H1 (cell line): ENCODE measurements around the gene LRRC9. TPM values are rescaled to one million over a fixed set of nuclear protein-coding genes. Genes with fewer than 3 reads are reported as not detected.

Source experiments
- CTCF ChIA-PET: fragments of 300-600 bp; sonication (Branson Sonifier 250); formaldehyde crosslinking; loops from one replicate; lab custom pipeline; 2021; ENCODE audit not compliant: partially characterized antibody; lab: Charles Lee
- POLR2A ChIA-PET: fragments of 300-600 bp; sonication (Branson Sonifier 250); formaldehyde crosslinking; loops from one replicate; lab custom pipeline; 2021; ENCODE audit warnings: inconsistent platforms; ENCODE audit not compliant: partially characterized antibody; lab: Charles Lee
- DNase-seq, 2 experiments: peaks; one replicate each; pipeline versions ENCODE4 v3.0.0 to v3.0.0-alpha.2; 2010 to 2022; ENCODE audit warnings: low spot score in 2 of 2, low read depth in 1 of 2, mixed read lengths in 1 of 2
- FAIRE-seq: peaks from 2 replicates; lab custom pipeline; 2011; peaks lifted over from hg19 to GRCh38; lab: Jason Lieb, UNC
- H2AFZ ChIP-seq: 2 replicates; pipeline ENCODE4 v1.8.1; 2012; ENCODE audit warnings: low read length, inconsistent platforms
- H2AK5ac ChIP-seq: 2 replicates; pipeline ENCODE4 v1.6.1; 2013; ENCODE audit warnings: low read depth, low read length
- H2BK120ac ChIP-seq: replicated peaks from 2 replicates; pipeline ENCODE3; 2013; ENCODE audit warnings: low read depth, low read length, inconsistent platforms
- H2BK12ac ChIP-seq: 2 replicates; pipeline ENCODE4 v1.6.1; 2013; ENCODE audit warnings: low read depth, low read length
- H2BK15ac ChIP-seq: 2 replicates; pipeline ENCODE4 v1.6.1; 2013; ENCODE audit warnings: low read length
- H2BK20ac ChIP-seq: 2 replicates; pipeline ENCODE4 v1.6.1; 2013; ENCODE audit warnings: low read length
- H2BK5ac ChIP-seq: 2 replicates; pipeline ENCODE4 v1.6.1; 2013; ENCODE audit warnings: low read depth, low read length
- H3K14ac ChIP-seq: 2 replicates; pipeline ENCODE4 v1.6.1; 2013; ENCODE audit warnings: inconsistent platforms; ENCODE audit not compliant: insufficient read length
- H3K18ac ChIP-seq: 2 replicates; pipeline ENCODE4 v1.6.1; 2013; ENCODE audit warnings: low read length; ENCODE audit errors: extremely low read depth
- H3K23ac ChIP-seq: 2 replicates; pipeline ENCODE4 v1.6.1; 2013; ENCODE audit warnings: inconsistent platforms; ENCODE audit not compliant: insufficient read length
- H3K23me2 ChIP-seq: 2 replicates; pipeline ENCODE4 v1.6.1; 2013; ENCODE audit warnings: low read depth, low read length
- H3K27ac ChIP-seq: 2 replicates; pipeline ENCODE4 v1.6.1; 2011; ENCODE audit warnings: low read depth, low read length, inconsistent platforms
- H3K27me3 ChIP-seq, 4 experiments: replicated peaks in 1 of 4; 1 replicate in 1 of 4; 2 replicates in 3 of 4; pipeline versions ENCODE4 v1.6.1 to v1.8.1; 2011 to 2013; ENCODE audit warnings: low read length in 3 of 4, mild to moderate bottlenecking in 3 of 4, inconsistent platforms in 2 of 4, mixed read lengths in 2 of 4, moderate library complexity in 1 of 4; ENCODE audit not compliant: control insufficient read depth in 3 of 4, insufficient read depth in 3 of 4; ENCODE audit errors: extremely low read depth in 1 of 4
- H3K36me3 ChIP-seq, 4 experiments: 2 replicates each; pipeline versions ENCODE4 v1.6.1 to v1.8.1; 2011 to 2013; ENCODE audit warnings: mild to moderate bottlenecking in 4 of 4, low read length in 3 of 4, moderate library complexity in 2 of 4, control low read depth in 1 of 4, inconsistent platforms in 1 of 4; ENCODE audit not compliant: insufficient read depth in 4 of 4, control insufficient read depth in 2 of 4
- H3K4ac ChIP-seq: replicated peaks from 2 replicates; pipeline ENCODE3; 2013; ENCODE audit warnings: low read length, low read depth, mixed read lengths, inconsistent platforms; ENCODE audit not compliant: insufficient read length
- H3K4me1 ChIP-seq, 4 experiments: replicated peaks in 1 of 4; 1 replicate in 1 of 4; 2 replicates in 3 of 4; pipeline versions ENCODE4 v1.6.1 to v1.8.1; 2011 to 2013; ENCODE audit warnings: low read length in 3 of 4, inconsistent platforms in 2 of 4, mixed read lengths in 1 of 4; ENCODE audit not compliant: insufficient read depth in 4 of 4, control insufficient read depth in 3 of 4
- H3K4me2 ChIP-seq, 2 experiments: 2 replicates each; pipeline versions ENCODE4 v1.6.1 to v1.8.1; 2011 to 2013; ENCODE audit warnings: low read depth in 2 of 2, low read length in 2 of 2, control low read depth in 1 of 2, inconsistent platforms in 1 of 2, mild to moderate bottlenecking in 1 of 2; ENCODE audit not compliant: insufficient read depth in 1 of 2
- H3K4me3 ChIP-seq, 4 experiments: fragments of 200-600, 300-600 bp in 1 of 4; sonication (generic), shearing (Covaris generic), sonication (Bioruptor Twin) in 1 of 4; 2 replicates each; pipeline versions ENCODE4 v1.5.1 to v1.8.1; 2011 to 2016; ENCODE audit warnings: low read length in 4 of 4, low read depth in 3 of 4, control low read depth in 2 of 4, inconsistent platforms in 2 of 4, mild to moderate bottlenecking in 2 of 4, mixed read lengths in 1 of 4, moderate library complexity in 1 of 4; ENCODE audit not compliant: insufficient read depth in 2 of 4; ENCODE audit errors: extremely low read depth in 1 of 4
- H3K56ac ChIP-seq: replicated peaks from 2 replicates; pipeline ENCODE3; 2013; ENCODE audit warnings: low read depth, mild to moderate bottlenecking, mixed read lengths, low read length, inconsistent platforms; ENCODE audit not compliant: insufficient read length
- H3K79me1 ChIP-seq: 2 replicates; pipeline ENCODE4 v1.6.1; 2013; ENCODE audit warnings: low read depth, low read length, control low read depth
- H3K79me2 ChIP-seq, 2 experiments: 2 replicates each; pipeline versions ENCODE4 v1.6.1 to v1.8.1; 2012 to 2013; ENCODE audit warnings: low read length in 2 of 2, mild to moderate bottlenecking in 2 of 2, inconsistent platforms in 1 of 2; ENCODE audit not compliant: insufficient read depth in 2 of 2, control insufficient read depth in 1 of 2
- H3K9ac ChIP-seq, 4 experiments: replicated peaks in 1 of 4; 1 replicate in 1 of 4; 2 replicates in 3 of 4; pipeline versions ENCODE4 v1.6.1 to v1.8.1; 2011 to 2013; ENCODE audit warnings: low read depth in 3 of 4, low read length in 3 of 4, control low read depth in 2 of 4, mild to moderate bottlenecking in 2 of 4, moderate library complexity in 2 of 4, inconsistent platforms in 1 of 4; ENCODE audit errors: extremely low read depth in 1 of 4
- H3K9me3 ChIP-seq, 2 experiments: 2 replicates each; pipeline versions ENCODE4 v1.6.1 to v1.8.1; 2012 to 2013; ENCODE audit warnings: mild to moderate bottlenecking in 2 of 2, moderate library complexity in 2 of 2, control low read depth in 1 of 2, inconsistent platforms in 1 of 2, low read depth in 1 of 2, low read length in 1 of 2, mixed read lengths in 1 of 2; ENCODE audit not compliant: insufficient read depth in 2 of 2
- H4K20me1 ChIP-seq, 2 experiments: replicated peaks in 1 of 2; 2 replicates each; pipeline versions ENCODE3 to v1.8.1; 2011 to 2013; ENCODE audit warnings: inconsistent platforms in 2 of 2, low read length in 2 of 2, mild to moderate bottlenecking in 1 of 2; ENCODE audit not compliant: insufficient read depth in 2 of 2, control insufficient read depth in 1 of 2
- H4K5ac ChIP-seq: 2 replicates; pipeline ENCODE4 v1.6.1; 2013; ENCODE audit warnings: low read length, low read depth, mixed read lengths, inconsistent platforms; ENCODE audit not compliant: insufficient read length
- H4K8ac ChIP-seq: 2 replicates; pipeline ENCODE4 v1.8.0; 2013; ENCODE audit warnings: mild to moderate bottlenecking, moderate library complexity, low read length, inconsistent platforms; ENCODE audit not compliant: insufficient read depth; ENCODE audit errors: extremely low read depth
- H4K91ac ChIP-seq: replicated peaks from 2 replicates; pipeline ENCODE3; 2013; ENCODE audit warnings: low read length, mixed read lengths, inconsistent platforms; ENCODE audit not compliant: insufficient read length
- BACH1 ChIP-seq: IDR thresholded peaks from 2 replicates; pipeline ENCODE4 v1.6.1; 2012; ENCODE audit warnings: low read length, improper control_type of control experiment
- CBX8 ChIP-seq: fragments of 300-800, 300-1000 bp; sonication (generic); IDR thresholded peaks from 2 replicates; pipeline ENCODE4 v1.7.1; 2016; ENCODE audit warnings: low read depth, low read length, borderline replicate concordance
- WGBS, 2 experiments: shearing (Covaris generic) in 1 of 2; methylation state at CpG; one replicate each; pipeline versions ENCODE4 v1.1.6 to v1.1.7; 2013 to 2015; ENCODE audit warnings: low lambda C conversion rate in 2 of 2, mixed read lengths in 2 of 2, inconsistent platforms in 1 of 2, low coverage in 1 of 2, missing lambda C conversion rate in 1 of 2; ENCODE audit not compliant: insufficient replicate concordance in 2 of 2, insufficient coverage in 1 of 2, insufficient read length in 1 of 2; ENCODE audit errors: extremely low coverage in 1 of 2, missing lambda C conversion rate in 1 of 2; 5-methylcytosine and 5-hydroxymethylcytosine counted together
- polyA plus RNA-seq, 7 experiments: library from polyadenylated mRNA; depleted of rRNA in 3 of 7; stranded (reverse) in 5 of 7; unstranded in 2 of 7; fragments of >200 nt in 5 of 7; fragments of 200-250 nt in 2 of 7; gene quantifications; 1 replicate in 5 of 7; 2 replicates in 1 of 7; 4 replicates in 1 of 7; pipeline versions ENCODE4 v1.2.1 to v1.2.3, GENCODE V29; 2011 to 2013; ENCODE audit warnings: missing spikeins in 2 of 7, mixed read lengths in 2 of 7
- total RNA-seq: library from RNA; stranded (reverse); fragmentation: NEBNext Ultra II Directional; extraction: Animal tissue kit (Norgen Biotek cat#: 25700); gene quantifications from 2 replicates; pipeline ENCODE4 v1.2.1, GENCODE V29; 2021

Gene LRRC9
- total and polyA plus RNA-seq, 2 of the 8 experiments (the other 6 are each of a cell fraction or from before 2014, with no cell fraction given) = 0.12 to 0.84 TPM

GRCh38 chr14:59895721-59896120 is 24.2 kb upstream of the LRRC9 start:
- no peak for FAIRE-seq
- Histone ChIP-seq H3K79me2 (no peaks in the 10 kb centered on the region), H2AK5ac (no peak overlapping the region), H3K4ac (no peak overlapping the region), H3K4me3 (no peak overlapping the region), H2AFZ (no peak overlapping the region), H4K5ac (no peak overlapping the region), H3K36me3 (no peaks in the 10 kb centered on the region), H3K79me1 (no peaks in the 10 kb centered on the region), H2BK12ac (no peak overlapping the region), H3K27ac (no peak overlapping the region), H3K18ac (no peak overlapping the region), H3K23me2 (no peaks in the 10 kb centered on the region), H3K56ac (no peak overlapping the region), H2BK20ac (no peak overlapping the region), H2BK5ac (no peak overlapping the region), H2BK120ac (no peak overlapping the region), H3K4me1 (no peaks in the 10 kb centered on the region), H2BK15ac (no peak overlapping the region), H3K9me3 (no peaks in the 10 kb centered on the region), H3K23ac (no peak overlapping the region), H4K20me1 (no peaks in the 10 kb centered on the region), H4K8ac (no peak overlapping the region), H3K4me2 (no peak overlapping the region), H4K91ac (no peak overlapping the region), H3K27me3 (no peaks in the 10 kb centered on the region), H3K9ac (no peak overlapping the region), H3K14ac (no peak overlapping the region)
- no peak for DNase-seq
- TF ChIP-seq CBX8 (no peak), BACH1 (peak; percentile 67)
- CTCF ChIA-PET = interaction anchor here (0.7 to 6.9 kb wide), 19 partner anchors 10 to 384 kb away, joined by 3 to 112 read pairs (median 5); partner anchors contain the start of gene CCDC175
- 83% methylated on average over 1 of the region's 1 CpG; no CpG with 5 or more reads in 1 of the 2 experiments for WGBS, 2 experiments
- POLR2A ChIA-PET = no interaction called here
